Sigmoid colon (tissue), 4 donors: ENCODE data around the gene XPO6.

Experiments
- EP300 ChIP-seq, 4 donors: sonication (generic); formaldehyde crosslinking; IDR thresholded peaks; one replicate each; pipeline ENCODE4 v1.6.1; 2017; ENCODE audit warnings: antibody characterized with exemption in 4 of 4
- POLR2A ChIP-seq, 2 donors: fragments of 450-650 bp; IDR thresholded peaks; one replicate each; pipeline ENCODE4 v1.6.1; 2016; ENCODE audit warnings: antibody characterized with exemption in 2 of 2, mild to moderate bottlenecking in 2 of 2, moderate library complexity in 2 of 2
- POLR2AphosphoS5 ChIP-seq, 4 donors: sonication (generic); formaldehyde crosslinking; IDR thresholded peaks; one replicate each; pipeline ENCODE4 v1.6.1; 2017; ENCODE audit warnings: antibody characterized with exemption in 4 of 4
- TF ChIP-seq, protein P1 (sequence below), 4 experiments: fragments of 450-650 bp in 3 of 4; fragments of 200-600 bp in 1 of 4; IDR thresholded peaks; one replicate each; pipeline ENCODE4 v1.5.1; 2016 to 2019; ENCODE audit warnings: antibody characterized with exemption in 4 of 4, mild to moderate bottlenecking in 3 of 4, moderate library complexity in 2 of 4

DNA sequence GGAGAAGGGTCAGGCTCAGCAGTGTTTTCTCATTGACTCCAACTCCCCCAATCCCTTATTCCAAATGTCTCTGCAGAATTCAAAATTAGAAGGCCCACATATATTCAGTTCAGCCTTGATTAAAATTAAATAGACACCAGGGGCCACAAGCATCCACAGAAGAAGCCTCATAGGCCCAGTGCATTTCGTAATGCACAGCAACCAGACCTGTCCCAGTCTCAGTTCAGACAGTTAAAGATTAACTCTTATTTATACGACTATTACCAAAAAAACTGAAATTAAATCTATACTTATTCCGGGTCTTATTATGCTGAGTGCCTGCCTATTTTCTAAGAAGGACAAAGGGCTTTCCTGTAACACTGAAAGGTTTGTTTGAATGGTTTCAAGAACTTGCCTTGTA, 106.5 kb downstream of the XPO6 start:
- TF ChIP-seq, protein P1, sequence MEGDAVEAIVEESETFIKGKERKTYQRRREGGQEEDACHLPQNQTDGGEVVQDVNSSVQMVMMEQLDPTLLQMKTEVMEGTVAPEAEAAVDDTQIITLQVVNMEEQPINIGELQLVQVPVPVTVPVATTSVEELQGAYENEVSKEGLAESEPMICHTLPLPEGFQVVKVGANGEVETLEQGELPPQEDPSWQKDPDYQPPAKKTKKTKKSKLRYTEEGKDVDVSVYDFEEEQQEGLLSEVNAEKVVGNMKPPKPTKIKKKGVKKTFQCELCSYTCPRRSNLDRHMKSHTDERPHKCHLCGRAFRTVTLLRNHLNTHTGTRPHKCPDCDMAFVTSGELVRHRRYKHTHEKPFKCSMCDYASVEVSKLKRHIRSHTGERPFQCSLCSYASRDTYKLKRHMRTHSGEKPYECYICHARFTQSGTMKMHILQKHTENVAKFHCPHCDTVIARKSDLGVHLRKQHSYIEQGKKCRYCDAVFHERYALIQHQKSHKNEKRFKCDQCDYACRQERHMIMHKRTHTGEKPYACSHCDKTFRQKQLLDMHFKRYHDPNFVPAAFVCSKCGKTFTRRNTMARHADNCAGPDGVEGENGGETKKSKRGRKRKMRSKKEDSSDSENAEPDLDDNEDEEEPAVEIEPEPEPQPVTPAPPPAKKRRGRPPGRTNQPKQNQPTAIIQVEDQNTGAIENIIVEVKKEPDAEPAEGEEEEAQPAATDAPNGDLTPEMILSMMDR (IDR thresholded peaks at IDR 0.05): no peak
- no peak for TF ChIP-seq POLR2AphosphoS5 (IDR thresholded peaks at IDR 0.05)
- no peak for TF ChIP-seq POLR2A (IDR thresholded peaks at IDR 0.05)
- no peak for TF ChIP-seq EP300 (IDR thresholded peaks at IDR 0.05)
